Measurements from ENCODE around the gene SETSIP.
"Not testable (repeated sequence)": the region's sequence is repeated elsewhere in the genome, so short reads cannot be mapped to it uniquely, and the experiment has no call there.

Gene SETSIP

DNA sequence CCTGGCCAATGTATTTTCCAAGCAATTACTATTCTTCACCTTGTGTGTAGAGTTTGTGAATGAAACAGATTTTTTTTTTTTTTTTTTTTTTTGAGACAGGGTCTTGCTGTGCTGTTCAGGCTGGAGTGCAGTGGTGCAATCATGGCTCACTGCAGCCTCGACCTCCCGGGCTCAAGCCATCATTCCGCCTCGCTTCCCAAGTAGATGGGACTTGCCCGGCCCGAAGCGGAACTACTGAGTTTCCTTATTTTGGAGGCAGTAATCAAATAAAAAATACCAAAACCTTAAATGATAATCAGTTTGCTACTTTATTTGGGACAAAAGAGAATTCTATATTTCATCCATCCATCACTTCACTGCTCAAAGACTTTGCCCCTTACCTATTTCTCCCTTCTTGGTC lies 4.2 kb upstream of the SETSIP start:
- no peak overlapping the region for H3K27ac ChIP-seq
- peak overlapping the region in 1 of 2 experiments; percentile 75 for H3K4me3 ChIP-seq (ENCODE audit: low read depth in 1 of 2, low read length in 1 of 2)
- no peaks in the 10 kb centered on the region for H3K9me3 ChIP-seq
- no peaks in the 10 kb centered on the region for H3K36me3 ChIP-seq
- peaks cover 5 to 12% of the 10 kb centered on the region in 2 experiments for H3K4me1 ChIP-seq (ENCODE audit: control insufficient read depth in 1 of 2, insufficient read depth in 1 of 2, low read depth in 1 of 2, low read length in 1 of 2)
- no peak for TF ChIP-seq CTCF (IDR thresholded peaks at IDR 0.05)
- no peaks in the 10 kb centered on the region for H3K27me3 ChIP-seq

DNA sequence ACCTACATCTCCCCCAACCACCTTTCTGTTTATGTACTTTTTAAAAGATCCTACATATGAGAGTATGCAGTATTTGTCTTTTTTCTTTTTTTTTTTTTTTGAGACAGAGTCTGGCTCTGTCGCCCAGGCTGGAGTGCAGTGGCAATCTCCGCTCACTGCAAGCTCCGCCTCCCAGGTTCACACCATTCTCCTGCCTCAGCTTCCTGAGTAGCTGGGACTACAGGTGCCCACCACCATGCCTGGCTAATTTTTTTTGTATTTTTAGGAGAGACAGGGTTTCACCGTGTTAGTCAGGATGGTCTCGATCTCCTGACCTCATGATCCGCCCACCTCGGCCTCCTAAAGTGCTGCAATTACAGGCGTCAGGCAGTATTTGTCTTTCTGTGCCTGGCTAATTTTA lies 2.9 kb upstream of the SETSIP start:
- peaks cover 5 to 12% of the 10 kb centered on the region in 2 experiments for H3K4me1 ChIP-seq (ENCODE audit: control insufficient read depth in 1 of 2, insufficient read depth in 1 of 2, low read depth in 1 of 2, low read length in 1 of 2)
- not testable (repeated sequence) for H3K27me3 ChIP-seq; H3K4me3 ChIP-seq (ENCODE audit: low read depth in 1 of 2, low read length in 1 of 2); H3K36me3 ChIP-seq; H3K27ac ChIP-seq; H3K9me3 ChIP-seq

- Histone ChIP-seq H3K9me3 (no peaks in the 10 kb centered on the region), H3K27ac (no peak overlapping the region), H3K36me3 (no peaks in the 10 kb centered on the region), H3K4me3 (ENCODE audit: low read depth in 1 of 2, low read length in 1 of 2) (no peak overlapping the region), H3K27me3 (no peaks in the 10 kb centered on the region), H3K4me1 (ENCODE audit: control insufficient read depth in 1 of 2, insufficient read depth in 1 of 2, low read depth in 1 of 2, low read length in 1 of 2) (peaks cover 5 to 12% of the 10 kb centered on the region in 2 experiments)
- TF ChIP-seq CTCF (IDR thresholded peaks at IDR 0.05) = no peak
Observed at GRCh38 chr1:92076363-92076762, 1.2 kb upstream of the SETSIP start.

DNA sequence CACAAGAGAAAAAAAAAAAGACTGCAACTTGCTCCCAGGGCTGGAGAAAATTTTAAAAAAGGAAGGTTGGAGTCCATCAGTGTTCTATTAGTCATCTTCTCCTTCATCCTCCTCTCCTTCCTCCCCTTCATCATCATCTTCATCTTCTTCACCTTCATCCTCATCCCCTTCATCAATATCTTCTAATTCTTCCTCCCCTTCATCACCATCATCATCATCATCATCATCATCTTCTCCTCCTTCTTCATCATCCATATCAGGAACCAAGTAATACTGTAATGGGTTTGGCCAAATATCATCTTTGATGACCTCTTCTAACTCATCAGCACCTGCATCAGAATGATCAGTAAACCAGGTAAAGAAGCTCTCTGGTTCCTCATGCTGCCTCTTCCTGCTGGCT lies 765 bp downstream of the SETSIP start:
- H3K36me3 ChIP-seq; H3K27ac ChIP-seq; H3K9me3 ChIP-seq; H3K27me3 ChIP-seq; H3K4me3 ChIP-seq (ENCODE audit: low read depth in 1 of 2, low read length in 1 of 2); H3K4me1 ChIP-seq (ENCODE audit: control insufficient read depth in 1 of 2, insufficient read depth in 1 of 2, low read depth in 1 of 2, low read length in 1 of 2): not testable (repeated sequence)

- Histone ChIP-seq H3K36me3 (no peaks in the 10 kb centered on the region), H3K27me3 (no peaks in the 10 kb centered on the region)
- TF ChIP-seq CTCF (IDR thresholded peaks at IDR 0.05) = no peak
Observed at GRCh38 chr1:92070892-92071291, 4.3 kb downstream of the SETSIP start.

GRCh38 chr1:92066321-92066720 lies 8.9 kb downstream of the SETSIP start:
- no peaks in the 10 kb centered on the region for H3K27me3 ChIP-seq
- TF ChIP-seq CTCF (IDR thresholded peaks at IDR 0.05) = no peak
- no peaks in the 10 kb centered on the region for H3K9me3 ChIP-seq
- no peak overlapping the region for H3K27ac ChIP-seq
- H3K4me3 ChIP-seq (ENCODE audit: low read depth in 1 of 2, low read length in 1 of 2) = no peak overlapping the region
- H3K36me3 ChIP-seq = no peaks in the 10 kb centered on the region
- H3K4me1 ChIP-seq (ENCODE audit: control insufficient read depth in 1 of 2, insufficient read depth in 1 of 2, low read depth in 1 of 2, low read length in 1 of 2) = no peaks in the 10 kb centered on the region

More at GRCh38 chr1:92070892-92071291, 4.3 kb downstream of the SETSIP start:
- H3K9me3 ChIP-seq = no peaks in the 10 kb centered on the region
- no peak overlapping the region for H3K4me3 ChIP-seq (ENCODE audit: low read depth in 1 of 2, low read length in 1 of 2)
- no peaks in the 10 kb centered on the region for H3K4me1 ChIP-seq (ENCODE audit: control insufficient read depth in 1 of 2, insufficient read depth in 1 of 2, low read depth in 1 of 2, low read length in 1 of 2)
- no peak overlapping the region for H3K27ac ChIP-seq

GRCh38 chr1:92065042-92065441 lies 10.2 kb downstream of the SETSIP start:
- Histone ChIP-seq H3K27ac (no peak overlapping the region), H3K27me3 (no peaks in the 10 kb centered on the region), H3K4me3 (ENCODE audit: low read depth in 1 of 2, low read length in 1 of 2) (no peak overlapping the region), H3K4me1 (ENCODE audit: control insufficient read depth in 1 of 2, insufficient read depth in 1 of 2, low read depth in 1 of 2, low read length in 1 of 2) (no peaks in the 10 kb centered on the region), H3K36me3 (no peaks in the 10 kb centered on the region), H3K9me3 (no peaks in the 10 kb centered on the region)
- no peak for TF ChIP-seq CTCF (IDR thresholded peaks at IDR 0.05)

Data from neutrophil (primary cell).